GM12878 (cell line): ENCODE data around the gene GDAP2. TPM values are rescaled to one million over a fixed set of nuclear protein-coding genes. Genes with fewer than 3 reads are reported as not detected.

ENCODE experiments used
- ATAC-seq: fragments of 200-7000 bp; cut with Tn5 transposase; 3 replicates; pipeline ENCODE4 v1.9.1; 2020; ENCODE audit warnings: mild to moderate bottlenecking, moderate library complexity
- BruUV-seq: library from RNA; stranded (reverse); fragments of 400-500 nt; replicated peaks from 2 replicates; lab custom pipeline; 2021; lab: Mats Ljungman, UMichigan
- CTCF ChIA-PET: fragments of 300-600 bp; sonication (Branson Sonifier 250); formaldehyde crosslinking; extraction: SDS; loops from one replicate; lab custom pipeline; 2021; ENCODE audit warnings: inconsistent platforms; lab: Yijun Ruan, JAX
- POLR2A ChIA-PET: fragments of 350-600 bp; formaldehyde crosslinking; extraction: SDS; loops from one replicate; lab custom pipeline; 2021; ENCODE audit warnings: inconsistent platforms; lab: Charles Lee
- RAD21 ChIA-PET: fragments of 300-600 bp; sonication (Branson Sonifier 250); formaldehyde crosslinking; loops from one replicate; lab custom pipeline; 2023; ENCODE audit warnings: antibody characterized with exemption; ENCODE audit not compliant: unreplicated experiment; lab: Charles Lee
- SMC1A ChIA-PET: fragments of 300-600 bp; sonication (Branson Sonifier 250); formaldehyde crosslinking; loops from one replicate; lab custom pipeline; 2023; ENCODE audit not compliant: unreplicated experiment, uncharacterized antibody; lab: Charles Lee
- DNase-seq: peaks from one replicate; pipeline ENCODE4 v3.0.0-alpha.2; 2011; ENCODE audit warnings: low read depth, low spot score
- FAIRE-seq: peaks from 3 replicates; lab custom pipeline; 2011; peaks lifted over from hg19 to GRCh38; lab: Jason Lieb, UNC
- H2AFZ ChIP-seq: 2 replicates; pipeline ENCODE4 v1.6.0; 2011; ENCODE audit warnings: low read depth, low read length, control low read depth; ENCODE audit not compliant: control insufficient read depth
- H3K27ac ChIP-seq: 2 replicates; pipeline ENCODE4 v1.5.1; 2011; ENCODE audit warnings: control low read depth; ENCODE audit not compliant: control insufficient read depth, insufficient read depth
- H3K27me3 ChIP-seq, 2 experiments: replicated peaks in 1 of 2; 2 replicates each; pipeline versions ENCODE4 v1.6.0 to v1.6.1; 2011; ENCODE audit warnings: low read length in 1 of 2; ENCODE audit not compliant: control insufficient read depth in 2 of 2, insufficient read depth in 2 of 2
- H3K36me3 ChIP-seq, 2 experiments: 2 replicates each; pipeline ENCODE4 v1.5.1; 2011; ENCODE audit warnings: low read length in 1 of 2; ENCODE audit not compliant: control insufficient read depth in 2 of 2, insufficient read depth in 2 of 2
- H3K4me1 ChIP-seq: 2 replicates; pipeline ENCODE4 v1.6.1; 2011; ENCODE audit warnings: mild to moderate bottlenecking, low read length, moderate library complexity, mixed read lengths; ENCODE audit not compliant: control insufficient read depth, insufficient read depth
- H3K4me2 ChIP-seq: 2 replicates; pipeline ENCODE4 v1.6.0; 2011; ENCODE audit warnings: control low read depth; ENCODE audit not compliant: control insufficient read depth, insufficient read depth
- H3K4me3 ChIP-seq: fragments of 200-600 bp; sonication (generic); 2 replicates; pipeline ENCODE4 v1.5.1; 2016
- H3K79me2 ChIP-seq: 2 replicates; pipeline ENCODE4 v1.6.0; 2011; ENCODE audit warnings: low read length; ENCODE audit not compliant: control insufficient read depth, insufficient read depth
- H3K9ac ChIP-seq: 2 replicates; pipeline ENCODE4 v1.8.0; 2011; ENCODE audit warnings: low read length, control low read depth, mixed read lengths; ENCODE audit not compliant: control insufficient read depth, insufficient read depth
- H3K9me3 ChIP-seq: replicated peaks from 3 replicates; pipeline ENCODE4 v1.5.1; 2011; ENCODE audit warnings: mild to moderate bottlenecking, low read length; ENCODE audit not compliant: control insufficient read depth, insufficient read depth
- H4K20me1 ChIP-seq: 2 replicates; pipeline ENCODE4 v1.6.0; 2011; ENCODE audit not compliant: control insufficient read depth, insufficient read depth
- GATAD2B ChIP-seq: fragments of 450-650 bp; conservative IDR thresholded peaks from 2 replicates; pipeline ENCODE4 v1.6.1; 2017; ENCODE audit warnings: low read depth, mild to moderate bottlenecking, moderate library complexity
- KAT2A ChIP-seq: conservative IDR thresholded peaks from 2 replicates; pipeline ENCODE4 v1.6.1; 2011; ENCODE audit warnings: low read depth, low read length; ENCODE audit not compliant: control insufficient read depth
- KLF5 ChIP-seq: fragments of 450-650 bp; IDR thresholded peaks from 2 replicates; pipeline ENCODE4 v1.6.1; 2014; ENCODE audit warnings: mild to moderate bottlenecking; ENCODE audit not compliant: partially characterized antibody
- LARP7 ChIP-seq: fragments of 450-650 bp; IDR thresholded peaks from 2 replicates; pipeline ENCODE4 v1.6.1; 2017; ENCODE audit warnings: mild to moderate bottlenecking
- MTA3 ChIP-seq: IDR thresholded peaks from 2 replicates; pipeline ENCODE4 v1.6.1; 2012; ENCODE audit warnings: low read length, inconsistent platforms, borderline replicate concordance
- NR2C1 ChIP-seq: fragments of 450-650 bp; IDR thresholded peaks from 2 replicates; pipeline ENCODE4 v1.6.1; 2017; ENCODE audit warnings: antibody characterized with exemption, mild to moderate bottlenecking, moderate library complexity
- POU2F2 ChIP-seq: IDR thresholded peaks from 3 replicates; pipeline ENCODE4 v1.6.1; 2011; ENCODE audit warnings: low read depth, mild to moderate bottlenecking, low read length, borderline replicate concordance
- RAD51 ChIP-seq: fragments of 450-650 bp; IDR thresholded peaks from 2 replicates; pipeline ENCODE4 v1.6.1; 2016; ENCODE audit warnings: moderate library complexity, mild to moderate bottlenecking, inconsistent platforms
- TCF12 ChIP-seq: IDR thresholded peaks from 2 replicates; pipeline ENCODE4 v1.6.1; 2011; ENCODE audit warnings: low read depth, mild to moderate bottlenecking, low read length
- ZBTB4 ChIP-seq: fragments of 450-650 bp; formaldehyde crosslinking; IDR thresholded peaks from 2 replicates; pipeline ENCODE4 v1.4.0; 2022; ENCODE audit warnings: mild to moderate bottlenecking, moderate library complexity
- ZNF622 ChIP-seq: fragments of 450-650 bp; IDR thresholded peaks from 2 replicates; pipeline ENCODE4 v1.6.1; 2017; ENCODE audit warnings: mild to moderate bottlenecking, inconsistent platforms
- WGBS: methylation state at CpG from one replicate; pipeline ENCODE4 v1.1.6; 2016; ENCODE audit warnings: low lambda C conversion rate; ENCODE audit not compliant: insufficient replicate concordance, insufficient coverage; ENCODE audit errors: missing lambda C conversion rate; 5-methylcytosine and 5-hydroxymethylcytosine counted together
- in situ Hi-C: fragments of 300-500 bp; cut with MboI; formaldehyde crosslinking; loops from 9 replicates; pipeline ENCODE4 v1.14.3; 2018; ENCODE audit warnings: mixed read lengths
- intact Hi-C: fragments of 100-400 bp; cut with micrococcal nuclease; formaldehyde crosslinking; loops from one replicate; pipeline ENCODE4 v1.14.2; 2022; ENCODE audit not compliant: unreplicated experiment
- polyA plus RNA-seq, 11 experiments: library from polyadenylated mRNA; depleted of rRNA in 4 of 11; unstranded in 6 of 11; stranded (reverse) in 5 of 11; fragments of >200 nt; fragmentation: Nextera tagmentation in 4 of 11; fragmentation: Illumina TruSeq in 1 of 11; extraction: Ambion mirVana in 4 of 11; extraction: Trizol in 1 of 11; gene quantifications; 1 replicate in 1 of 11; 2 replicates in 10 of 11; pipeline versions ENCODE4 v1.2.1 to v1.2.3, GENCODE V29; 2011 to 2016; ENCODE audit warnings: inconsistent platforms in 2 of 11, missing spikeins in 2 of 11, low read depth in 1 of 11
- total RNA-seq, 4 experiments: library from RNA; depleted of rRNA in 3 of 4; stranded (reverse); fragments of >200 nt in 3 of 4; fragmentation: Illumina TruSeq in 1 of 4; extraction: Trizol in 1 of 4; gene quantifications; 2 replicates each; pipeline versions ENCODE4 v1.2.1 to v1.2.3, GENCODE V29; 2013 to 2021

Gene GDAP2
- total and polyA plus RNA-seq, 10 of the 15 experiments (the other 5 are each of a cell fraction or from before 2014, with no cell fraction given), result 2.6 to 19.2 (median 11.4) TPM

GRCh38 chr1:117859901-117860300 is 69.5 kb downstream of the GDAP2 start:
- Histone ChIP-seq H2AFZ (no peak overlapping the region), H3K27me3 (no peaks in the 10 kb centered on the region), H3K9me3 (no peaks in the 10 kb centered on the region), H3K27ac (no peak overlapping the region), H3K4me2 (no peak overlapping the region), H3K79me2 (no peaks in the 10 kb centered on the region), H4K20me1 (no peaks in the 10 kb centered on the region), H3K4me1 (no peaks in the 10 kb centered on the region), H3K4me3 (no peak overlapping the region), H3K36me3 (no peaks in the 10 kb centered on the region), H3K9ac (no peak overlapping the region)
- in situ Hi-C loops (loop anchor here (5.0 kb wide), 1 partner anchor 53 kb away; no protein-coding TSS in a partner anchor), intact Hi-C loops (no loop called here)
- WGBS, result 98% methylated on average over 4 of the region's 4 CpGs
- no peak for FAIRE-seq
- SMC1A ChIA-PET, result interaction anchor here (1.4 kb wide), 1 partner anchor 21 kb away, joined by 4 read pairs; no protein-coding TSS in a partner anchor
- TF ChIP-seq TCF12 (no peak), NR2C1 (no peak), ZNF622 (no peak), RAD51 (no peak), MTA3 (no peak), KLF5 (no peak), POU2F2 (no peak), KAT2A (no peak), GATAD2B (no peak), ZBTB4 (CRISPR knock-in tag) (no peak), LARP7 (no peak)
- no TSS peak for BruUV-seq
- no peak for DNase-seq
- POLR2A ChIA-PET, result no interaction called here
- CTCF ChIA-PET, result interaction anchor here (1.2 to 1.7 kb wide), 2 partner anchors 36 to 324 kb away, joined by 3 to 7 read pairs; no protein-coding TSS in a partner anchor
- RAD21 ChIA-PET, result no interaction called here
- no peak for ATAC-seq
